HG03060 (cell line): Measurements from ENCODE around the gene PHPT1.
"Not testable (repeated sequence)": the region's sequence is repeated elsewhere in the genome, so short reads cannot be mapped to it uniquely, and the experiment has no call there.

Experiments
- ATAC-seq: cut with Tn5 transposase; IDR thresholded peaks from one replicate; pipeline ENCODE4 v1.9.1; 2021; ENCODE audit warnings: low read depth, moderate number of reproducible peaks; ENCODE audit not compliant: unreplicated experiment

Gene PHPT1

GRCh38 chr9:136849038-136849959 lies at the start of gene PHPT1:
TSS of gene PHPT1 (plus strand) at chr9:136849409. CDS start at chr9:136849431, 22 bp downstream.
- peak; percentile 76 for ATAC-seq

GRCh38 chr9:136799854-136800657 lies 49.2 kb upstream of the PHPT1 start:
- no peak for ATAC-seq

- ATAC-seq: no peak
Observed at GRCh38 chr9:136802321-136802720, 46.9 kb upstream of the PHPT1 start.

- ATAC-seq: not testable (repeated sequence)
Observed at GRCh38 chr9:136803009-136803550, 46.1 kb upstream of the PHPT1 start.

GRCh38 chr9:136803551-136804508 lies 45.4 kb upstream of the PHPT1 start:
- ATAC-seq: no peak

- ATAC-seq: no peak
Observed at GRCh38 chr9:136804509-136805206, 44.6 kb upstream of the PHPT1 start.

- no peak for ATAC-seq
Observed at GRCh38 chr9:136805207-136805740, 43.9 kb upstream of the PHPT1 start.

- ATAC-seq: no peak
Observed at GRCh38 chr9:136806067-136806466, 43.1 kb upstream of the PHPT1 start.

- ATAC-seq: no peak
Observed at GRCh38 chr9:136806631-136807201, 42.5 kb upstream of the PHPT1 start.

- ATAC-seq: peak; percentile 37
Observed at GRCh38 chr9:136807281-136808074, 41.7 kb upstream of the PHPT1 start, which contains the start of gene RABL6. TSS of gene RABL6 (plus strand) at chr9:136807948. CDS start at chr9:136808197, 249 bp downstream.

GRCh38 chr9:136808075-136808805 lies 41.0 kb upstream of the PHPT1 start:
- no peak for ATAC-seq

- ATAC-seq: no peak
Observed at GRCh38 chr9:136808806-136809158, 40.4 kb upstream of the PHPT1 start.

- ATAC-seq: no peak
Observed at GRCh38 chr9:136814725-136815421, 34.3 kb upstream of the PHPT1 start.

- no peak for ATAC-seq
Observed at GRCh38 chr9:136815422-136815782, 33.8 kb upstream of the PHPT1 start.

- ATAC-seq: no peak
Observed at GRCh38 chr9:136820971-136821825, 28.0 kb upstream of the PHPT1 start.
